ENCODE data around the gene MKI67.
A peak's percentile ranks its signal among the peaks of the same experiment; 100 is the strongest.

The MKI67 gene

DNA sequence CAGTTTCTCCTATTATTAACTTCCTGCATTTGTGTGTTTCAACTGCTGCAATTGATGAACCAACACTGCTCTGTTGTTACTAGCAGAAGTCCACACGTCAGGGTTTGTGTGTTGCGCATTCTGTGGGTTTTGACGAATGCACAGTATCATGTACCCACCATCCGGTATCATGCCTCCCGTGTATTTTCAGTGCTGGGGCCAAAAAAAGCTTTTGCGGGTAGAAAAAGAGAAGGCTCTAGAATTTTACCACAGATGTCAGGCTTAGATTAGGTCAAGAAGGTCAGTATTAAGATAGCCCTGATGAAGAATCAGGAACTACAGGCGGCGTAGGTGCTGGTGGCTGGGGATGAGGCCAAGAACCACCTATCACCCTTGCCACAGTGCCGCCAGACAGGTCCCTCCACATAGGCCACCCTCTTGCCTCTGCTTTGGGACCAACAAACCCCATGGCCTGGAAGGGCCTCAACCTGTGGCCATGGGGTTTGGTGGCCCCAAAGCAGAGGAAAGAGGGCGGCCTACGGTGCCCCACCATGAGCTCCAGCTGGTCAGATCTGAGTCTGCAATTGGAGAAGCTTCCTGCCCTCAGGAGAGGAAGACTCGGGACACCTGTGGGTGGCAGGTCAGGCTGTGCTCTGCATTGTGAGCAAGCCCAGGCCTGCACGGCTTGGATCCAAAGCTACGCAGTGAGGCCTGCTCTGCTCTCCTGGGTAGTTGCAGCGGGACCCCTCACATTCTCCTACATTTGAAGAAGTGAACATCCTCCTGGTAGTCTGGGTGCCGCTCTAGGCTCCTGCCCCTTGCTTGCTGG is 71.9 kb downstream of the MKI67 start:
- Histone ChIP-seq H3K4me3 (no peak overlapping the region), H3K9me3 (no peaks in the 10 kb centered on the region), H3K27me3 (no peaks in the 10 kb centered on the region), H3K4me1 (peaks cover 0 to 25% (median 18%) of the 10 kb centered on the region in 4 donors), H3K27ac (no peak overlapping the region), H3K36me3 (peaks cover 0 to 31% (median 5%) of the 10 kb centered on the region in 3 donors)
- intact Hi-C loops (cut with DNase I; ENCODE audit: low total_unique reads), result no loop called here
- no peak for TF ChIP-seq CTCF (IDR thresholded peaks at IDR 0.05)
- DNase-seq, result peak in 1 of 2 donors; percentile 66

- no peaks in the 10 kb centered on the region for H3K9me3 ChIP-seq
- peak in 1 of 2 donors; percentile 5 for DNase-seq
- TF ChIP-seq CTCF (IDR thresholded peaks at IDR 0.05), result no peak
- intact Hi-C loops (cut with DNase I; ENCODE audit: low total_unique reads), result no loop called here
- H3K4me1 ChIP-seq, result peaks cover 0 to 20% (median 12%) of the 10 kb centered on the region in 4 donors
- H3K27me3 ChIP-seq, result no peaks in the 10 kb centered on the region
- H3K36me3 ChIP-seq, result peaks cover 0 to 30% (median 5%) of the 10 kb centered on the region in 3 donors
- H3K27ac ChIP-seq, result no peak overlapping the region
- no peak overlapping the region for H3K4me3 ChIP-seq
Observed at GRCh38 chr10:128053356-128053755, 72.9 kb downstream of the MKI67 start.

DNA sequence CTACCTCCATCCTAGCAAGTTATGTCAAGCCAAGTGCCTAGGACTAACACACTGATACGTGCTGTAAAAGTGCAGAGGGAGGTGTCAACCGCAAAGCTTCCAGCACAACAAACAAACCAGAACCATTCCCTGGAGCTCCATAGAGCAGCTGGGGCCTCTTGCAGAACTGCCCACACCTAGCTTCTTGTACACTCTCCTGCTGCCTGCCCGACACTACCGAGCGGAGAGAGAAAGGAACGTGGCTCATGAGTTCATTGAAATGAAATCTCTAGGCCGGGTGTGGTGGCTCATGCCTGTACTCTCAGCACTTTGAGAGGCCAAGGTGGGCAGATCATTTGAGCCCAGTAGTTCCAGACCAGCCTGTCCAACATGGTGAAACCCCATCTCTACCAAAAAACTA is 73.5 kb downstream of the MKI67 start:
- no peaks in the 10 kb centered on the region for H3K27me3 ChIP-seq
- H3K9me3 ChIP-seq, result no peaks in the 10 kb centered on the region
- peaks cover 0 to 27% (median 5%) of the 10 kb centered on the region in 3 donors for H3K36me3 ChIP-seq
- peak in 1 of 2 donors; percentile 13 for DNase-seq
- H3K4me3 ChIP-seq, result no peak overlapping the region
- intact Hi-C loops (cut with DNase I; ENCODE audit: low total_unique reads), result no loop called here
- H3K27ac ChIP-seq, result no peak overlapping the region
- TF ChIP-seq CTCF (IDR thresholded peaks at IDR 0.05), result no peak
- peaks cover 0 to 23% (median 11%) of the 10 kb centered on the region in 4 donors for H3K4me1 ChIP-seq

DNA sequence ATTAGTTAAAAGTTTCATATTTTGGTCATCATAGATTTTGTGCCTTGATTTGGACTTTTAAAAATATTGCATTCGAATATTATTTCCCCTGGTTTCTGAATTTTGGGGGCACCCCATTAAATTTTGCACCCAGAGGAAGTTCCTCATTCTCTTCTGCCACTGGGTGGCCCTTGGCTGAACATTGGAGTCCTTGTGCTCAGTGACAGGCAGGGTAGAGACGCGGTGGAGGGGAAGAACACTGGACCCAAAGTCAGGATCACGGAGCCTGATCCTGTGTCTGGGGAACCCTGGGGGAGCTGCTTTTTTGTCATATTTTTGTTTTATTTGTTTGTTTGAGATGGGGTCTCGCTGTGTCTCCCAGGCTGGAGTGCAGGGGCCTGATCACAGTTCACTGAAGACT is 74.7 kb downstream of the MKI67 start:
- H3K27ac ChIP-seq, result no peak overlapping the region
- peaks cover 0 to 12% (median 8%) of the 10 kb centered on the region in 4 donors for H3K4me1 ChIP-seq
- no peak for TF ChIP-seq CTCF (IDR thresholded peaks at IDR 0.05)
- intact Hi-C loops (cut with DNase I; ENCODE audit: low total_unique reads), result no loop called here
- peaks cover 0 to 27% (median 5%) of the 10 kb centered on the region in 3 donors for H3K36me3 ChIP-seq
- H3K27me3 ChIP-seq, result no peaks in the 10 kb centered on the region
- H3K4me3 ChIP-seq, result no peak overlapping the region
- DNase-seq, result no peak
- no peaks in the 10 kb centered on the region for H3K9me3 ChIP-seq

DNA sequence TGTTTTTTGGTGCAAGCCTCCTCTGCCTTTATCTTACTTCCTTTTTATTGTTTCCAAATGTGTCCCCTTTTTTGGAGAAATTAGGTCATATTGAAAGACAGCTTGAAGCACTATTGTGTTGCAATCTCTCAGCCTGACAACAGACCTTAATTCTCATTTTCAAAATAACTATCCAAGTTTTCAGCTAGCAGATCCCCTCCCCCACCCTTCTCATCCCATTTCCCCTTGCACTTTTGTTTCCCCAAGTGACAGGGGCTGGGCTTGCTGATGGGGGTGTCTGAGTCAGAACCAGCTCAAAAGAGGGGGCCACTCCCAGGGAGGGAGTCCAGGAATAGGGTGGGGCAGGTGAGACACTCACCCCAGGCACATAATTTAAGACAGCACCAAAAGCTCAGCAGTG is 75.3 kb downstream of the MKI67 start:
- peaks cover 0 to 7% (median 3%) of the 10 kb centered on the region in 4 donors for H3K4me1 ChIP-seq
- no peak overlapping the region for H3K27ac ChIP-seq
- H3K4me3 ChIP-seq, result no peak overlapping the region
- H3K9me3 ChIP-seq, result no peaks in the 10 kb centered on the region
- no peaks in the 10 kb centered on the region for H3K27me3 ChIP-seq
- intact Hi-C loops (cut with DNase I; ENCODE audit: low total_unique reads), result no loop called here
- TF ChIP-seq CTCF (IDR thresholded peaks at IDR 0.05), result no peak
- peaks cover 0 to 27% (median 5%) of the 10 kb centered on the region in 3 donors for H3K36me3 ChIP-seq
- peak in 1 of 2 donors; percentile 41 for DNase-seq
